Coronary artery (tissue), 2 donors: ENCODE data around the gene IL5RA.

Experiments
- DNase-seq: peaks from one replicate; pipeline ENCODE4 v3.0.0-alpha.2; 2017; ENCODE audit warnings: low spot score
- H3K27ac ChIP-seq, 2 donors: fragments of 200-600 bp; sonication (generic); one replicate each; pipeline ENCODE4 v1.5.1; 2016 to 2019
- H3K4me3 ChIP-seq: fragments of 200-600 bp; sonication (generic); 2 replicates; pipeline ENCODE4 v1.5.1; 2016; ENCODE audit warnings: mild to moderate bottlenecking, moderate library complexity
- TF ChIP-seq, protein P1 (sequence below): fragments of 200-600 bp; sonication (generic); IDR thresholded peaks from one replicate; pipeline ENCODE4 v1.5.1; 2019; ENCODE audit warnings: antibody characterized with exemption

Gene IL5RA

GRCh38 chr3:3107858-3108257 is 2.3 kb downstream of the IL5RA start:
- Histone ChIP-seq H3K27ac (no peak overlapping the region), H3K4me3 (no peak overlapping the region)
- TF ChIP-seq, protein P1, sequence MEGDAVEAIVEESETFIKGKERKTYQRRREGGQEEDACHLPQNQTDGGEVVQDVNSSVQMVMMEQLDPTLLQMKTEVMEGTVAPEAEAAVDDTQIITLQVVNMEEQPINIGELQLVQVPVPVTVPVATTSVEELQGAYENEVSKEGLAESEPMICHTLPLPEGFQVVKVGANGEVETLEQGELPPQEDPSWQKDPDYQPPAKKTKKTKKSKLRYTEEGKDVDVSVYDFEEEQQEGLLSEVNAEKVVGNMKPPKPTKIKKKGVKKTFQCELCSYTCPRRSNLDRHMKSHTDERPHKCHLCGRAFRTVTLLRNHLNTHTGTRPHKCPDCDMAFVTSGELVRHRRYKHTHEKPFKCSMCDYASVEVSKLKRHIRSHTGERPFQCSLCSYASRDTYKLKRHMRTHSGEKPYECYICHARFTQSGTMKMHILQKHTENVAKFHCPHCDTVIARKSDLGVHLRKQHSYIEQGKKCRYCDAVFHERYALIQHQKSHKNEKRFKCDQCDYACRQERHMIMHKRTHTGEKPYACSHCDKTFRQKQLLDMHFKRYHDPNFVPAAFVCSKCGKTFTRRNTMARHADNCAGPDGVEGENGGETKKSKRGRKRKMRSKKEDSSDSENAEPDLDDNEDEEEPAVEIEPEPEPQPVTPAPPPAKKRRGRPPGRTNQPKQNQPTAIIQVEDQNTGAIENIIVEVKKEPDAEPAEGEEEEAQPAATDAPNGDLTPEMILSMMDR, result no peak
- DNase-seq, result no peak

DNA sequence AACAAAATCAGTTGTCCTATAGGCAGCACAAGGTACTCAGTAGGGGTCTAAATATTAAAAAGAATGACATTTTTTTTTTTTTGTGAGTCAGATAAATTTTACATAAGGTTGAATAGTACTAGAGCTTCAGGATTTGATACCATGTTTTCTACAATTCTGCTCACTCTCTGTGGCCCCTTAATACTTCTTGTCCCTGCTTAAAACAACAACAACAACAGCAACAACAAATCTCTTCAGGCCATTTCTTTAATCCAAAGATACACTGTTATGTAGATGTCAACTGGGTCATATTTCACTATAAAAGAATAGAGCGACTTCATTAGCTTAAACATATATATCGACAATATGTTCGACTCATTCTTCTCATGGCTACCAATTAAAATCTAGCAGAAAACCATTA is 3.0 kb downstream of the IL5RA start:
- H3K4me3 ChIP-seq, result no peak overlapping the region
- no peak for DNase-seq
- H3K27ac ChIP-seq, result no peak overlapping the region
- TF ChIP-seq, protein P1, result no peak

DNA sequence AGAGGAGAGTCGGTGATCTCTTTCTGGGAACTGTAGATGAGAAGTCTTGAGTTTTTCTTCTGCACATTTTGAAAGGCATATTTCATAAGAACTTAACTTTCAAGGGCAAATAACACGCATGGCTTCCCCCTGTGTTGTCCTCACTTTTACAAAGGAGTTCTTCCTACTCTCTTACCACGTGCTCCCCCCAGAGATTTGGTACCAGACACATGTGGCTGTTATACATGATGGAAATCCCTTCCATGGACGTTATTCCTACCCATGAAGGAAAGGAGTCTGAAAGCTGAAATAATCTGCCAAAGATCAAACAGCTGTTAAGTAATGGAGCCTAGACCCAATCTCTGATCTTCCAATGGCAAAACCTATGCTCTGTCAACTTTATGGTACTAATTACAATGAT is 4.4 kb downstream of the IL5RA start:
- DNase-seq, result no peak
- no peak overlapping the region for H3K27ac ChIP-seq
- TF ChIP-seq, protein P1, result no peak
- H3K4me3 ChIP-seq, result no peak overlapping the region

DNA sequence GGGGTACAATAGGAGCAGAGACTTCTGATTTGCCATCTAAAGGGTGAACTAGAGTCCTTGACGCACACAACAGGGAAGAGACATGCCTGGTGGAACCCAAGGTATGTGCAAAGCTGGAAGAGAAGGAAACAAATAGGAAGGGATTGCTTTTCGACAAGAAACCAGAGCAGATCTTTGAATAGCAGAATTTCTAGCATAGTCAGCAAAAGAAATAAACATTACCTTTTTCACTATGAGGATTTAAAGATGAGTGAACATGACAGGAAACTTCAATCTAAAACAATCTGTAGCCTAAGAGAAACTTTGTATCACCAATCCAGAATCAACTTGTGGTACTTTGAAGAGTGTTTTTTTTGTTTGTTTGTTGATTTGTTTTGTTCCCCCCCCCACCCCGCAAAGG is 4.9 kb downstream of the IL5RA start:
- H3K27ac ChIP-seq, result no peak overlapping the region
- TF ChIP-seq, protein P1, result no peak
- no peak overlapping the region for H3K4me3 ChIP-seq
- no peak for DNase-seq

GRCh38 chr3:3102751-3103150 is 7.4 kb downstream of the IL5RA start:
- no peak for DNase-seq
- H3K27ac ChIP-seq, result no peak overlapping the region
- TF ChIP-seq, protein P1, result no peak
- no peak overlapping the region for H3K4me3 ChIP-seq

DNA sequence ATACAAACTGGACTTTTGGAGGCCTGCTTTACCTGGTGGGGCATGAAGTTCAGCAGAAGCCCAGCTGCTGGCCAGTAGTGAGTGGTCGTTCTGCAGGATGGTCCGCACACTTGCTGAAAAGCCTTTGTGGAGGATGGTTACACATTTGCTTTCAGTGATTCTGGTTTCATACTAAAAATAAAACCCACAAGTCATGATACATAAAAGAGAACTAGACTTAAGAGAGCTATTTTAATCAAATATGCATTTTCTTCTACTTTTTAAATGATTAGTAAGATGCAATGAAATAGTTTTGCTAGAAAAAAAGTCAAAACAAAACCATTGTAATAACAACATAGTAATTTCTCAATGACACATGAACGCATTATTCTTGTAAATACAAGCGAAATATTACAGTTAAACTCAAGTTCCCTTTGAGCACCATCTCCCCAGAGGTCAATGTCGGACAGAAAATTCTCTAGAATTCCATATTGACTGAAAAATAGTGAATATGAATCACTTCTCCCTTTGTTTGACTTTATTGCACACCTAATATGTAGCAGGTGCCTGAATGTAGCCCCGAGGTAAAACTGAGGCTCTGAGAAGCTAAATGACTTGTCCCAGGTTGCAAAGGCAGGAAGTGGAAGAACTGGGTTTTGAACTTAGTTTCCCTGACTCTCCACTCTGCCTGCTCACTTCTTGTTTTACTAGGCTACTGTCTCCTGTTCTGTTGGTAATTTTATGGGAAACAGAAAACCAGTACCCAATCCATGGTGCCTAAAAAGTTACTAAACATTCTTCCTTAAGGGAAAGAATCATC is 8.3 kb downstream of the IL5RA start:
- Histone ChIP-seq H3K4me3 (no peak overlapping the region), H3K27ac (no peak overlapping the region)
- TF ChIP-seq, protein P1, result no peak
- DNase-seq, result no peak

DNA sequence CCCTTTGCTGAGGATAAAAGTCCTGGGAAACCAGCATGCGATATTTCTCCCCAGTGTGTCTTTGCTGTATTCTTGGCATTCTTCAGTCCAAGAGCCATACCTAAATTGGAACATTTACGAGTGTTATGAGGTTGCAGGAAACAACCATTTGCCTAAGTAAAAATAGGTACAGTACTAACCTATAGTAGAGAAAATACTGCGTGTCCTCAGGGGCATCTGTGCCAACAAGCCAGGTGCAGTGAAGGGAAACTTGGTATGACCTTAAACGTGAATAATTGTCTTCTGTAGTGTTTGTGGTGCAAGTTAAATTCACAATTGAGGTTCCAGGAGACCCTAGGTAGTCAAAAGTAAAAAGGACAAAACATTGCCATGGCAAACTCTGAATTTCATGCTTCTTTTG is 12.2 kb downstream of the IL5RA start:
- no peak overlapping the region for H3K27ac ChIP-seq
- TF ChIP-seq, protein P1, result no peak
- H3K4me3 ChIP-seq, result no peak overlapping the region
- DNase-seq, result no peak
